ENCODE data around the gene CAMTA1. TPM values are rescaled to one million over a fixed set of nuclear protein-coding genes. Genes with fewer than 3 reads are reported as not detected.

Gene CAMTA1
- total and polyA plus RNA-seq, 2 experiments from 2014 or later: 213 to 341 TPM

- DNase-seq (ENCODE audit: low read depth in 1 of 2, low spot score in 1 of 2): no peak
- no peak overlapping the region for H3K4me3 ChIP-seq
- no peaks in the 10 kb centered on the region for H3K36me3 ChIP-seq
- H3K27ac ChIP-seq: no peak overlapping the region
- H3K9me3 ChIP-seq (ENCODE audit: low read depth): no peaks in the 10 kb centered on the region
- no peaks in the 10 kb centered on the region for H3K27me3 ChIP-seq
- no peaks in the 10 kb centered on the region for H3K4me1 ChIP-seq (ENCODE audit: low read depth)
- TF ChIP-seq CTCF (IDR thresholded peaks at IDR 0.05; ENCODE audit: low read depth, low read length): no peak
Observed at GRCh38 chr1:7221826-7222694, 436.8 kb downstream of the CAMTA1 start.

DNA sequence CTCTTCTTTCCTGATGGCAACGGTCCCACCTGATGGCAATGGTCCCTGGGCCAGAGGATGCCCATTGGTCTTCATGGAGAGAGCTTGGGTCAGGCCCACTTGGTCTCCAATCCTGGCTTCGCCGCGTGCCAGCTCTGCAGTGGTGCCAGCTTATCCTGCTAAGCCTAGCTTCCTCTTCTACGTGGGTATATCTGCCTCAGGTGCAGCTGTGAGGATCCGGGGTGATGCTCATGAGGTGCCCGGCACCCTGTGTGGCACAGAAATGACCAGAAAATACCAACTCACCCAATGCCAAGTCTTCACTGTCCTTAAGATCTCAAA, 437.4 kb downstream of the CAMTA1 start:
- Histone ChIP-seq H3K4me3 (no peak overlapping the region), H3K36me3 (no peaks in the 10 kb centered on the region), H3K27ac (no peak overlapping the region), H3K9me3 (ENCODE audit: low read depth) (no peaks in the 10 kb centered on the region), H3K4me1 (ENCODE audit: low read depth) (no peaks in the 10 kb centered on the region), H3K27me3 (no peaks in the 10 kb centered on the region)
- no peak for DNase-seq (ENCODE audit: low read depth in 1 of 2, low spot score in 1 of 2)
- TF ChIP-seq CTCF (IDR thresholded peaks at IDR 0.05; ENCODE audit: low read depth, low read length): no peak

- DNase-seq (ENCODE audit: low read depth in 1 of 2, low spot score in 1 of 2): peak in 1 of 2 donors; percentile 3
Observed at GRCh38 chr1:7223334-7224080, 438.3 kb downstream of the CAMTA1 start.

GRCh38 chr1:7224081-7224534, 438.9 kb downstream of the CAMTA1 start:
- no peak overlapping the region for H3K4me3 ChIP-seq
- H3K27me3 ChIP-seq: no peaks in the 10 kb centered on the region
- no peak for DNase-seq (ENCODE audit: low read depth in 1 of 2, low spot score in 1 of 2)
- no peaks in the 10 kb centered on the region for H3K9me3 ChIP-seq (ENCODE audit: low read depth)
- H3K36me3 ChIP-seq: no peaks in the 10 kb centered on the region
- TF ChIP-seq CTCF (IDR thresholded peaks at IDR 0.05; ENCODE audit: low read depth, low read length): no peak
- H3K4me1 ChIP-seq (ENCODE audit: low read depth): no peaks in the 10 kb centered on the region
- H3K27ac ChIP-seq: no peak overlapping the region

More at GRCh38 chr1:7223334-7224080, 438.3 kb downstream of the CAMTA1 start:
- Histone ChIP-seq H3K27me3 (no peaks in the 10 kb centered on the region), H3K36me3 (no peaks in the 10 kb centered on the region), H3K27ac (no peak overlapping the region), H3K4me1 (ENCODE audit: low read depth) (no peaks in the 10 kb centered on the region), H3K9me3 (ENCODE audit: low read depth) (no peaks in the 10 kb centered on the region), H3K4me3 (no peak overlapping the region)
- no peak for TF ChIP-seq CTCF (IDR thresholded peaks at IDR 0.05; ENCODE audit: low read depth, low read length)

DNA sequence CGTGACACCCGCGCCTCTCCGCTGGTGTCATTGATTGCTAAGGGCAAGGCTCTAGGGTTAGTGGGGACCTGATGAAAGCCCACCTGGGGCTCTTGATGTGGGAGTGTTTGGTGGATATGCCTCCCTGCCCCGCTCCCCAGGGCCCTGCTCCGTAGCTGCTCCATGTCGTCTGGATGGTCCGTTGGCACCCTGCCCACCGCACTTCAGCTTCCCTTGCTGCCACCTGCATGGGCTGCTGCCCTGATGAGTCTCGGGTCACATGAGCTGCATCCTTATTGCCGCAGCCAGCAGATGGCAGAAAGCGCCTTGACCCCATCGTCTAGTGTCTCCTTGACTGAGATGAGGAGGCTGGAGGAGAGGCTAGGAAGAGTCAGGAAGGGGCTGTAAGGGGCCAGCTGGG, 439.4 kb downstream of the CAMTA1 start:
- no peak overlapping the region for H3K4me3 ChIP-seq
- no peaks in the 10 kb centered on the region for H3K9me3 ChIP-seq (ENCODE audit: low read depth)
- DNase-seq (ENCODE audit: low read depth in 1 of 2, low spot score in 1 of 2): peak in 1 of 2 donors; percentile 12
- peak; percentile 19 for TF ChIP-seq CTCF (IDR thresholded peaks at IDR 0.05; ENCODE audit: low read depth, low read length)
- no peaks in the 10 kb centered on the region for H3K4me1 ChIP-seq (ENCODE audit: low read depth)
- no peak overlapping the region for H3K27ac ChIP-seq
- H3K36me3 ChIP-seq: no peaks in the 10 kb centered on the region
- no peaks in the 10 kb centered on the region for H3K27me3 ChIP-seq

Data from cardiac muscle cell (in vitro differentiated cells and primary cell).